Spleen (tissue), 7 donors: ENCODE measurements around the gene ZNF462.

ENCODE experiments used
- CTCF ChIP-seq, 11 experiments: fragments of 200-600 bp in 7 of 11; fragments of 450-650 bp in 4 of 11; sonication (generic) in 4 of 11; IDR thresholded peaks in 8 of 11; conservative IDR thresholded peaks in 3 of 11; 1 replicate in 7 of 11; 2 replicates in 4 of 11; pipeline versions ENCODE4 v1.4.0 to v1.8.0; 2016 to 2021; ENCODE audit warnings: antibody characterized with exemption in 11 of 11, inconsistent platforms in 4 of 11, mild to moderate bottlenecking in 1 of 11
- POLR2A ChIP-seq, 3 donors: fragments of 450-650 bp; IDR thresholded peaks; one replicate each; pipeline ENCODE4 v1.5.1; 2017; ENCODE audit warnings: antibody characterized with exemption in 3 of 3, mild to moderate bottlenecking in 1 of 3
- donor health status: DM: no; HTN: no; CAD: no; lungs with moderate emphysema.
- donor health status: DM: no; HTN: no; CAD: no.
- donor health status: DM: no; HTN: no; CAD: no.

GRCh38 chr9:106862110-106862820 lies 701 bp upstream of the ZNF462 start:
- TF ChIP-seq CTCF (IDR thresholded peaks at IDR 0.05 in 8 of 11, conservative IDR thresholded peaks at IDR 0.05 in 3 of 11) (no peak), POLR2A (IDR thresholded peaks at IDR 0.05) (no peak)
